NCI-H187 treated with DMSO at 0.1 percent for 48 hours (cell line): ENCODE results near the gene CACNG6.
"Not testable (repeated sequence)": the region's sequence is repeated elsewhere in the genome, so short reads cannot be mapped to it uniquely, and the experiment has no call there.

ENCODE experiments used
- DNase-seq: peaks from one replicate; lab custom pipeline; 2025; lab: John Stamatoyannopoulos, UW

CACNG6 gene

DNA sequence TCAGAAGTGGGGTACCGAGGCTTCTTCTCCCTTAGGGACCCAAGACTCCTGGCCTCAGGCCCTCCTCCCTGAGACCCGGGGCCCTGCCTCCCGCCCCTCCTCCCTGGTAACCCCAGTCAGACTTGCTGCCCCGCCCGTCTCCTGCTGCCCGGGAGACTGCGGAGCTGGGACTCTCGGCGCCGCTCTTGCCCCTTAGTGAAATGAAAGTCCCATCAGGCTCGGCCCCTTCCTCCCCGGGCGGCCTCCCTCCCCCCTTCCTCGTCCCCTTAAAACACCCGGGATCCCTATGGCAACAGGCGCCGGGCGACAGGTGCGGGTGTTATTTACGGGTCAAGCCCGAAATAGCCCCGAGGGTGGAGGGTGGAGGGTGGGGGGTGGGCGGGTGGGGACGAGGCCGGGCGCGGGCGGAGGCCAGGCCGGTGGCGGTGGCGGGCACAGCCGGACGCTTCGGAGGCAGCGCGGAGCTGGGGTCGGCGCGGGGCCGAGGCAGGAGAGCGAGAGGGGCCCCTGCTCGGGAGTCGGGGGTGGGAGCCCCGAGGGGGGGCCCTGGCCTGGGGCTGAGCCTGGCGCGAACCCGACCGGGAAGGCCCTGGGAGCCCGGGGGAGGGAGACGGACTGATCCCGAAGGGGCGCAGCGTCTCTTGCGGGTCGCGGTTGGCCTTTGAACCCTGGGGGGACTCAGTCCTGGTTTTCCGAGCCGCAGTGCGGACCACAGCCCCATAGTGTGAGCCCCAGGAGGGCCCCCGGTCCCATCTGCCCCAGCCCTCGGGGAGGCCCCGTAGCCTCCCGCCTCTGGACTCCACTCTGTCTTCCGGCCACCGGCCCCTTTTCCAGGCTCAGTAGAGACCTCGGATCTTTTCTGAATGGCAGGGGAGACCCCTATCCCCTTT lies at the start of gene CACNG6:
CACNG6 (plus strand) TSS at position 414 of the 890 bp plus-strand sequence. CDS start 1,241 bp downstream, outside the sequence.
- DNase-seq = no peak

DNA sequence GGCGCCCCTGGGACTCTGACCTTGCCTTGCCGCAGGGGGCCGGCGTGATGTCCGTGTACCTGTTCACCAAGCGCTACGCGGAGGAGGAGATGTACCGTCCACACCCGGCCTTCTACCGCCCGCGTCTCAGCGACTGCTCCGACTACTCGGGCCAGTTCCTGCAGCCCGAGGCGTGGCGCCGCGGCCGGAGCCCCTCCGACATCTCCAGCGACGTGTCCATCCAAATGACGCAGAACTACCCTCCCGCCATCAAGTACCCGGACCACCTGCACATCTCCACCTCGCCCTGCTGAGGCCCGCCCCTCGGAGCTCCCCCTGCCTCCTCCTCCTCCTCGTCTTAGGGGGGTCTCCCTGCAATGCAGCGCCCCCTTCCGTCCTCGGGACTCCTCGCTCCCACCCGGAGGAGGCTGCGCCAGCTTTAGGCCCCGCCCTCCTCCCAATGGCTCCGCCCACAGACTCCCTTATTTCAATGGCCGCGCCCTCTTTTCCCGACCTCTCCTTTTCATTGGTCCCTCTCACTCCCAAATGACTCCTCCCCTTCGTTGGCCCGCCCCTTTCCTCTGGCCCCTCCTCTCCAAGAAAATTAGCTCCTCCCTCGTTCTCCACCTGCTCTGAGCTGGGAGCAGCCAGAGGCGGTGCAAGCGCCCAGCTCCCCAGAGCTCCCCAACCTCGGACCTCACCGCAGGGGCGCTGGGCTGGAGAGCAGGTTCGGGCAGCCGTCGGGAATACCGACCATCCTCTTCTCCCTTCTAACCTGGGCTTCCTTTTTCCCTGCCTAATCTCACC lies 49.2 kb upstream of the CACNG6 start:
- DNase-seq = no peak

DNA sequence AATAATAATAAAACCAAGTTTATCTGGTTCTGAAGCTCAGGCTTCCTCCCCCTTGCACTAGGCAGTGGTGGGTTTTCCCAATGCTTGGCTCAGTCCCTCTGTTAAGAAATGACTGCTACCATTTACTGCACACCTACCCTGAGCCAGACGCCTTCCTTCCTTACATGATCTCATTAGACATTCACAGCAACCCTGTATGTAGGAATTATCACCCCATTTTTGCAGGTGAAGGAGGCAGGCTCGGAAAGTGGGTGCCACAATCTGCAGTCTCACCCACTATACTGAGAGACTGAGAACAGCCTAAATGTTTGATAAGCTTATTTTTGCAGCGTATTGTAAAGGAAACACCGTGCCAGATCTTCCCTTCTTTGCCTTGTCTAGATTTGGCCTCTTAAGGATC lies 47.0 kb upstream of the CACNG6 start:
- no peak for DNase-seq

DNA sequence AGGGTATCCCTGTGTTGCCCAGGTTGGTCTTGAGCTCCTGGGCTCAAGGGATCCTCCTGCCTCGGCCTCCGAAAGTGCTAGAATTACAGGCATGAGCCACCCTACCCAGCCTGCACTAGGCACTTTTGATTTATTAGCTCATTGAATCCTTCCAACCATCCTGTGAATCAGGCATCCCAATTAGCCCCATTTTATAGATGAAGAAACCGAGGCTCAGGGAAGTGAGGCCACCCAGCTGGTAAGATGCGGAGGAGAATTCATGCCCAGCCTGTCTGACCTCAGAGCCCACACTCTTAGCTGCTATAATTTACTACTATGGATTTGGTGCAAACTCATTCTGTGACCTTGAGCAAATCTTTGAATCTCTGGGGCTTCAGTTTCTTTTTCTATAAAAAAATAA lies 46.5 kb upstream of the CACNG6 start:
- DNase-seq = no peak

GRCh38 chr19:53945441-53945840 lies 46.0 kb upstream of the CACNG6 start:
- DNase-seq = no peak

GRCh38 chr19:53945998-53946397 lies 45.4 kb upstream of the CACNG6 start:
- no peak for DNase-seq

DNA sequence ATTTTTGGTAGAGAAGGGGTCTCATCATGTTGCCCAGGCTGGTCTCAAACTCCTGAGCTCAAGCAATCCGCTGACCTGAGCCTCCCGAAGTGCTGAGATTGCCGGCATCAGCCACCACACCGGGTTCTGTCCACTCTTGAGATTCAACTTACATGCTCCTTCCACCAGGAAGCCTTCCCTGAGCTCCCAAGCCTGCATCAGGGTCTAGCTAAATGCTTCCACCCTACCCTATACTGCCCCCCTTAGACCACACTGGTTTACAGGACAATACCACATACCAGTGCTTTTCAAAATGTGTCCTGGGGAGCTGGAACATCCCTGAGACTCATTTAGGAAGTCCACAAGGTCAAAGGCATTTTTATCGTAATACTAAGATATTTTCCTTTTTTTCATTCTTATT lies 43.8 kb upstream of the CACNG6 start:
- no peak for DNase-seq

GRCh38 chr19:53948611-53949010 lies 42.8 kb upstream of the CACNG6 start:
- DNase-seq = not testable (repeated sequence)

DNA sequence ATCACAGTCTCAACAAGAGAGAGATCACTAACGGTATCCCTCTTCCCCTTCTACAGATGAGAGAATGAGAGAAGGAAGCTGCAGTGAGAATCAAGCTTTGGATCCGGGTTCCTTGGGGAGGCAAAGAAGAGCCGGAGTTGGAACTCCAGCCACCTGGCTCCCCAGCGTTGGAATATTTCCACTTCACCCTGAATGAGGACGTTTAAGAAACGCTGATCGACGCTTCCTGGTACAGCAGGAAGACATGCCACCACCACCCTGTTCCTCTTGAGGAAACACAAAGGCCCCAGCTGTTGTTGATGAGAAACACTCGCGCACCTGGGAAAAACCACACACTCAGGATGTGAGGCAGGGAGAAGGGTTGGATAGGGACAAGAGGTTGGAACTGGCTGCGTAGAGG lies 40.0 kb upstream of the CACNG6 start:
- DNase-seq = no peak

- DNase-seq = no peak
These were observed 39.5 kb upstream of the CACNG6 start for GRCh38 chr19:53951947-53952346.

DNA sequence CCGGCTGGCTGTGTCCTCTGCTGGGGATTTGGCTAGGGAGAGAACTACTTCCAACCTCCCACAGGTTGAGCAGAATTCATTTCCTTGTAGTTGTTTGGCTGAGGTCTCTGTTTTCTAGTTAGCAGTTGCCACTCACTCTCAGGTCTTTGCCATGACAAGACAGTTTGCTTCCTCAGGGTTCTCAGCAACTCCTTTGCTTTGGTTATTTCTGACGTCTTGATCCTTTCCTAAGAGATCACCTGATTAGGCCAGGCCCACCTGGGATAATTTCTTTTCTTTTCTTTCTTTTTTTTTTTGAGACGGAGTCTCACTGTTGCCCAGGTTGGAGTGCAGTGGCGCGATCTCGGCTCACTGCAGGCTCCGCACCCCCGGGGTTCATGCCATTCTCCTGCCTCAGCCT lies 38.1 kb upstream of the CACNG6 start:
- DNase-seq = no peak

- no peak for DNase-seq
These were observed 33.8 kb upstream of the CACNG6 start for GRCh38 chr19:53957448-53958167.

DNA sequence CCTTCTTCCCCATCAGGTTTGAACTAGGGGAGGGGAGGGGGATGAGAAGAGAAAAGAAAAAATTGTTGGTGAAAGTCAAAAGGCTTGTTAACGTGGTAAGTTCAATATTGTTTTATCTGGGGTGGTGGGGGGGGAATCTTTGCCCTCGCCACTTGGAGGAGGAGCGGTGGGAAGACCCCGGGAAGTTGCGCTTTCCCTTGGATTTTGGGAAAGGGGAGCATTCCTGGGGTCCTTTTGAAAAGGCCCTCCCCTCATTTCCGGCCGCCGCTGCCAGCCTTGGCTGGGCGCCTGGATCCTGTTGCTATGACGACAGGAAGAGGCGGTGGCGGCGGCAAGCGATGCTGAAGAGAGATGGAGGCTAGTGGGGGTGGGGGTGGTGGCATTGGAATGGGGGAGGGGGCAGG lies 33.3 kb upstream of the CACNG6 start:
- no peak for DNase-seq

DNA sequence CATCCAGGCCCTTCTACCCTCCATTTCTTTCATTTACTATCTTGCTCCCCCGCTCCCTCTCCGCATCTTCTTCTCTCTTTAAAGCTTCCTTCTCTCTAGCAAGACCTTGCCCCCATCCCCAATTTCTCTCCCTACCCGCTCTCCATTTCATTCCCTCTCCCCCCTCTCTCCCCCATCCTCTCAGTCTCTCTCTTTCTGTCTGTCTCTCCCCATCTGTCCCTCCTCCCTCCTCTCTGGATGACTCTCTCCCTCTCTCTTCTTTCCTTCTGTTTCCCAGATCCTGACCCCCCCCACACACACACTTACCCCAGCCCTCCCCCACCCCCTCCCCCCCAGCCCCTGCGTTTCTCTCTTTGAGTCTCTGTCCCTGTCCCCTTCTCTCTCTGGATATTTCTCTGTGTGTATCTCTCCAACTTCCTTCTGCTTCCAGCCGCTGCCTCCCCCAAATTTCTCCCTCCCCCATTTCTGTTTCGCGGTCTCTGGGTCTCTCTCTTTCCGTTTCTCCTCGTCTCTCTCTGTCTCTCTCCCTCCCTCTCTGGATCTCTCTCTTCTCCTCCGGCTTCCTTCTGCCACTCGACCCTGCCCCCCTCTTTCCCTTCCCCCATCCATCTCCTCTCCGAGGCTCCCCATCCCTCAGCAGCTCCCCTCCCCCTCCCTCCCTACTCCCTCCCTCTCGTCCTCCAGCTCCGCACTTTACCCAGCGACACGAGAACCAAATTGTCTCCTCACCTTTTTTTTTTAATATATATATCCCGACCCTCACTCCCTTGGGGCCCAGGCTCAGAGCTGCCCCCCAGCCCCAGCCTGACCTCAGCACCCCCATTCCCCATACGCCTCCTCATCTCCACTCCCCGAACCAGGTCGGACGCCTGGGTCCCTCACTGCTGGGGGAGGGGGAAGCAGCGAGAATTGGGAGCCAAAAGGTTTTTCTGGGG lies 32.3 kb upstream of the CACNG6 start:
- DNase-seq = no peak

DNA sequence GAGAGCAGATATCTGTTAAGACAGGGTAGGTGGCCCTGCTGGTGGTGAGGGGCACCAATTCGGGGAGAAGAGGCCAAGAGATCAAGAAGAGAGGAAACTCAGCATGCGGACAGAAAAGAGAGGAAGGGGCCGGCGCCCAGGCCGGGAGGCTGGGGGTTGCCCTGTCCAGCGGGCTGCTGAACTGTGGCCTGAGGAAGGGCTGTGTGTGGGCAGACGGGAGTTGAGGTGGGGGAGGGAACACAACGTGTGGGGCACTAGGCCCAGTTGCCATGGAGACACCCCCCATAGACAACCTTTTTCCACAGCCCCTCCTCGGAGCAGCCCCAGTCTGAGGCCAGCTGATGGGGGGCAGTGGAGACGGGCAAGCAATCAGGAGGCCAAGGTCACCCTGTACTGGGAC lies 31.2 kb upstream of the CACNG6 start:
- DNase-seq = no peak

DNA sequence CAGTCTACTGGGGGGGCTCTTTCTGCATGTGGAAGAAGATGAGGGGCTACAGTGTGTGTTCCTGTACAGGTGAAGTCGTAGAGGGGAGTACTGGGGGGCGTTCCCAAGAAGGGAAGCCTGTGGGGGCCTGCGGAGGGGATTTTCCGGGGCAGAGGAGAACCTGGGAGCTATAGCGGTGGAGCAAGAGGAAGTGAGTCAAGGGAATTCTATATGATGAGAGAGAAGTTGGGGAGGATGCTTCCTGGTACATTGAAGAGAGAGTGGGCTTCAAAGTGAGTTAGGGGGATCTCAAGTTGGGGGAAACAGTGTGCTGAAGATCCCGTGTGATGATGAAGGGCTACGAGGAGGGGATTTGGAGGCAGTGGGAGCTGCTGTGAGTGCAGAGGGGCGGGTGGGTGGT lies 30.6 kb upstream of the CACNG6 start:
- no peak for DNase-seq

DNA sequence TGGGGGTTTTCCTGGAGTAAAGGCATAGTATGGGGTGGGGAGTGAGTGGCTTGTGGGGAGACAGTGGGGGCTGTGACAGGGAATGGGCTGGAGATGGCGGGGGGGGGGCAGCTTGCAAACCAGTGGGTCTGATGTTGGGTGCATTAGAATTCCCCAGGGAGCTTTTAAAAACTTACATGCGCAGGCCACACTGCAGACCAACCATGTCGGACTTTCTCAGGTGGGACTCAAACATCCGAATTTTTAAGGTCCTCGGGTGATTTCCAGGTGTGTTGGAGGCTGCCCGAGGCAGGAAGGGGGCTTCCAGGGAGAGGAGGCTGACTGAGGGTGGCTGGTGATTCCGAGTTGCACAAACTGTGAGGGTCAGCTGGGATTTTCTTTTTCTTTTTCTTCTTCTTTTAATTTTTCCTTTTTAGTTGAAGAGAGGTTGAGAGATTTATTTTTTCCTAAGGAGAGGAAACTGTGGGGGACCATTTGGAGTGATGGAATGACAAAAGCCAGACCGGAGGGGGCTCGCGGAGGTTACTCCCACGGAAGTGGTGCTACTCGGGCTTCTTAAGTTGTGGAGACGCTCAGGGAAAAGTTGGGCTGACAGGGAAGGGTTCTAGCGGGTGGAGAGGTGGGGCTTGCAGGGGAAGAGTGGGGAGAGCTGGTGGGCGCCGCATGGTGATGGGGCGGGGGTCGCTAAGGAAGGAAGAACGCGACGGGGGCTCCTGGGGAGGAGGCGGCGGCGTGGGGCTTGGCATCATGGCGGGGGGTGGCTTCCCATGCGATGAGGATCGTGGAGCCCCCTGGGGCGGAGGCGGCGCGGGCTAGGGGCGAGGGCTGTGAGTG lies 29.7 kb upstream of the CACNG6 start:
- no peak for DNase-seq

- DNase-seq = no peak
These were observed 28.5 kb upstream of the CACNG6 start, which contains the start of gene CACNG8 for GRCh38 chr19:53962887-53963431. CACNG8 (plus strand) TSS chr19:53962937.

DNA sequence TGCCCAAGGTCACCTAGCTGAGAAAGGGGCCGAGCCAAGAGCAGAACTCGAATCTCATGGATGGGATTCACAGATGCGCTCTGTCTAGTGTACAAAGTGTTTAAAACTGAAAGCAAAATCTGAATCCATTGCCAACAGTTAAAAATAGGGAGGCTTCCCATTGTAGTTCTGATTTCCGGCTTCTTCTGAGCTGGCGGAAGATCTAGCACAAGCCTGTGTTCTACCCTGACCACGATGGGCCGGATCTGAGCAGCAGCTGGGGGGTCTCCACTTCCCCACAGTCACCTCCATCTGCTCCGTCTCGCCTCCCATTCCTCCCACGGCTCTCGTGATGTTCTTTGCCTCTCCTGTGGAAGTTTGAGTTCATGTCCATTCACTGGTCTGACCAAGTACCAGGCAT lies 26.3 kb upstream of the CACNG6 start:
- DNase-seq = no peak

GRCh38 chr19:53966931-53967330 lies 24.5 kb upstream of the CACNG6 start:
- DNase-seq = no peak
